GM10248 (cell line): ENCODE measurements around the gene CD200R1L.

Source experiments
- CTCF ChIA-PET: fragments of 300-600 bp; sonication (Branson Sonifier 250); formaldehyde crosslinking; extraction: SDS; loops from one replicate; lab custom pipeline; 2021; ENCODE audit warnings: antibody characterized with exemption; lab: Yijun Ruan, JAX
- POLR2A ChIA-PET: fragments of 350-650 bp; sonication (Branson Sonifier 250); formaldehyde crosslinking; extraction: SDS; loops from one replicate; lab custom pipeline; 2020; ENCODE audit warnings: antibody characterized with exemption; lab: Yijun Ruan, JAX
- DNase-seq: peaks from one replicate; pipeline ENCODE4 v3.0.0; 2012; ENCODE audit errors: extremely low spot score
- TF ChIP-seq, protein P1 (sequence below): IDR thresholded peaks from 2 replicates; pipeline ENCODE4 v1.5.1; 2012; ENCODE audit warnings: mild to moderate bottlenecking, low read depth; ENCODE audit errors: extremely low read depth, missing control alignments, control extremely low read depth

The CD200R1L gene

GRCh38 chr3:112789787-112790186 is 56.9 kb downstream of the CD200R1L start:
- DNase-seq = no peak
- ChIA-PET CTCF (interaction anchor here (0.9 to 1.5 kb wide), 2 partner anchors 17 to 29 kb away, joined by 3 read pairs; no protein-coding TSS in a partner anchor), POLR2A (no interaction called here)
- TF ChIP-seq, protein P1, sequence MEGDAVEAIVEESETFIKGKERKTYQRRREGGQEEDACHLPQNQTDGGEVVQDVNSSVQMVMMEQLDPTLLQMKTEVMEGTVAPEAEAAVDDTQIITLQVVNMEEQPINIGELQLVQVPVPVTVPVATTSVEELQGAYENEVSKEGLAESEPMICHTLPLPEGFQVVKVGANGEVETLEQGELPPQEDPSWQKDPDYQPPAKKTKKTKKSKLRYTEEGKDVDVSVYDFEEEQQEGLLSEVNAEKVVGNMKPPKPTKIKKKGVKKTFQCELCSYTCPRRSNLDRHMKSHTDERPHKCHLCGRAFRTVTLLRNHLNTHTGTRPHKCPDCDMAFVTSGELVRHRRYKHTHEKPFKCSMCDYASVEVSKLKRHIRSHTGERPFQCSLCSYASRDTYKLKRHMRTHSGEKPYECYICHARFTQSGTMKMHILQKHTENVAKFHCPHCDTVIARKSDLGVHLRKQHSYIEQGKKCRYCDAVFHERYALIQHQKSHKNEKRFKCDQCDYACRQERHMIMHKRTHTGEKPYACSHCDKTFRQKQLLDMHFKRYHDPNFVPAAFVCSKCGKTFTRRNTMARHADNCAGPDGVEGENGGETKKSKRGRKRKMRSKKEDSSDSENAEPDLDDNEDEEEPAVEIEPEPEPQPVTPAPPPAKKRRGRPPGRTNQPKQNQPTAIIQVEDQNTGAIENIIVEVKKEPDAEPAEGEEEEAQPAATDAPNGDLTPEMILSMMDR = no peak

- ChIA-PET CTCF (interaction anchor here (1.8 kb wide), 1 partner anchor 11 kb away, joined by 5 read pairs; no protein-coding TSS in a partner anchor), POLR2A (no interaction called here)
- TF ChIP-seq, protein P1 = no peak
- no peak for DNase-seq
Observed at GRCh38 chr3:112786881-112787579, 59.6 kb downstream of the CD200R1L start.

DNA sequence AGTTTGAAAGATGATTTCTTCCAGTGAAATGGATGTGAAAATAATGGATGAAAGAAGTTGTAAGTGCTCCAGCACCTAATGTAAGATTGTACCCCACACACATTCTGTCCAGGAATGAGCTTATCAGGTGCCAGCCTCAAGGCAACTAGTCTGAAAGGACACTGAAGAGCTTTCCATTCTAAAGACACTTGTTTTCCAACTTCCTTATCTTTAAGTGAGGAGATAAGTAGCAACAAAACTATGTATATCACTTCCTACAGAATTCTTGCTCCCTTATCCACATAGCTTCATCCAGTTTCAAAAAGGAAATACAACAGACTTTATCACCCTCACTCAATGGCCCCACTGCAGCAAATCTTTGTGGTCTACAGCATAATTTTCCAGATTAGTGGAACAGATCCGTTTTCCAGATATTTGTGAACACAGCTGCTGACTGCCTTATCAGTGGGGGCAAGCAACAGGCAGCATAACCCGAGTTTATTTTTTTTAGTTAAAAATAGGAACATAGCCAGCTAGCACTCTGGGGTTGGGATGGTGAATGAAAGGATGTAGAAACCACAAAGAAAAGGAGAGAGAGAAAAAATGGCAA is 60.6 kb downstream of the CD200R1L start:
- TF ChIP-seq, protein P1 = no peak
- ChIA-PET POLR2A (interaction anchor here (0.5 kb wide), 1 partner anchor 39 kb away, joined by 3 read pairs; no protein-coding TSS in a partner anchor), CTCF (interaction anchor here (1.8 kb wide), 1 partner anchor 12 kb away, joined by 5 read pairs; no protein-coding TSS in a partner anchor)
- DNase-seq = no peak

DNA sequence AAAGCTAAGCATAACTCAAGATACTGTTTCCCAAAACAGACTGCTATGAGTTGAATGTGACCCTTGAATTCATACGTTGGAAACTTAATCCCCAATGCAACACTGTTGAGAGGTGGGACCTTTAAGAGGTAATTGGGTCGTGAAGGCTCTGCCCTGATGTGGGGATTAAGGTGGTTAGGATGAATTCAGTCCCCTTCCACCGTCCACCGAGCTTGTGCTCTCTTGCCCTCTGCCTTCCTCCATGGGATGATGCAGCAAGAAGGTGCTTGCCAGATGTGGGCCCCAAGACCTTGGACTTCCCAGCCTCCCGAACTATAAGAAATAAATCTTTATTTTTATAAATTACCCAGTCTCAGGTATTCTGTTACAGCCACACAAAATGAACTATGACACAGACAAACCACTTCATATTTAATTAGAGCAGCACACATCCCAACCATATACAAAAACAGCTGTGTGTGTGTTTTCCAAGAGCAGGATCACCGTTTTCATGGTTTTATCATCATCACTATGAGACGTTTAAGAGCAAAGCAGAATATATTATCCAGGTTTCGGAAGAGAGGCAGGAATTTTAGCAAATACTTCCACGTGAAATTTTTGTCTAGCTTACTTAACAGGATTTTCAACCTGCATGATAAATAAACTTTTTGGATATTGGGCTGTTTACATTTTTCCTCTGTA is 61.2 kb downstream of the CD200R1L start:
- TF ChIP-seq, protein P1 = no peak
- POLR2A ChIA-PET = interaction anchor here (0.5 kb wide), 1 partner anchor 38 kb away, joined by 3 read pairs; no protein-coding TSS in a partner anchor
- CTCF ChIA-PET = interaction anchor here (1.1 to 1.8 kb wide), 3 partner anchors 9 to 14 kb away, joined by 3 to 5 read pairs (median 4); no protein-coding TSS in a partner anchor
- no peak for DNase-seq

DNA sequence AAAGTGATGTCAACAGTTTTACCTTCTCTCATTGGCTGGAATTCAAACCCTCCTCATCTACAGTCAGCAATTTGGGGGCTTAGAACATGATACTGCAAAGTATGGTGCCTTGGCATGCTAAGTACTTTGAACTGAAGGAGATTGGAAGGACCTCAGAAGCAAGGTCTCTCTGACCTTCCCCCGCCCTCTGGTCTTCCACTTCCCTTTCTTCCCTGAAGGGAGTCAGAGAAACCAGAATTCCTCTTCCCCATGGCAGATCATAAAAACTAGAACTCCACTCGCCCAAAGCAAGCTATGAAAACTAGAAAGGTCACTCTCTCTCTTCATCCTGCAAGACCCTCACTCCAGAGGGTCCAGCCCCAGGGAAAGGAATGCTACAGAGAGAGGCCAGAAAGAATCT is 64.2 kb downstream of the CD200R1L start:
- TF ChIP-seq, protein P1 = no peak
- POLR2A ChIA-PET = no interaction called here
- DNase-seq = no peak
- CTCF ChIA-PET = interaction anchor here (0.9 to 1.3 kb wide), 2 partner anchors 8 to 197 kb away, joined by 3 read pairs; no protein-coding TSS in a partner anchor

GRCh38 chr3:112781599-112781998 is 65.1 kb downstream of the CD200R1L start:
- ChIA-PET POLR2A (no interaction called here), CTCF (interaction anchor here (0.9 to 1.8 kb wide), 5 partner anchors 14 to 197 kb away, joined by 3 to 5 read pairs (median 3); no protein-coding TSS in a partner anchor)
- TF ChIP-seq, protein P1 = no peak
- no peak for DNase-seq
